HUES64 (cell line): ENCODE measurements around the gene RNF145.
"Not testable (repeated sequence)": the region's sequence is repeated elsewhere in the genome, so short reads cannot be mapped to it uniquely, and the experiment has no call there.

Experiments
- H3K27ac ChIP-seq: 2 replicates; pipeline ENCODE4 v1.7.0; 2013; ENCODE audit warnings: low read depth, low read length, inconsistent platforms
- H3K27me3 ChIP-seq: 2 replicates; pipeline ENCODE4 v1.6.1; 2013; ENCODE audit warnings: mild to moderate bottlenecking, low read length; ENCODE audit not compliant: insufficient read depth
- H3K36me3 ChIP-seq: 2 replicates; pipeline ENCODE4 v1.6.1; 2013; ENCODE audit warnings: mild to moderate bottlenecking, low read length; ENCODE audit not compliant: insufficient read depth
- H3K4me1 ChIP-seq: 2 replicates; pipeline ENCODE4 v1.6.1; 2013; ENCODE audit warnings: mild to moderate bottlenecking, low read length, moderate library complexity; ENCODE audit not compliant: insufficient read depth
- H3K4me3 ChIP-seq: 2 replicates; pipeline ENCODE4 v1.5.1; 2013; ENCODE audit warnings: mild to moderate bottlenecking, low read length, moderate library complexity
- H3K9ac ChIP-seq: 2 replicates; pipeline ENCODE4 v1.6.1; 2013; ENCODE audit warnings: mild to moderate bottlenecking, low read depth, low read length
- H3K9me3 ChIP-seq: 2 replicates; pipeline ENCODE4 v1.6.1; 2013; ENCODE audit warnings: low read depth, low read length; ENCODE audit not compliant: insufficient read depth
- WGBS: fragments of 150-250, 120-280 bp; methylation state at CpG from one replicate; pipeline ENCODE4 v1.1.7; 2013; ENCODE audit warnings: missing lambda C conversion rate; 5-methylcytosine and 5-hydroxymethylcytosine counted together

RNF145 gene

DNA sequence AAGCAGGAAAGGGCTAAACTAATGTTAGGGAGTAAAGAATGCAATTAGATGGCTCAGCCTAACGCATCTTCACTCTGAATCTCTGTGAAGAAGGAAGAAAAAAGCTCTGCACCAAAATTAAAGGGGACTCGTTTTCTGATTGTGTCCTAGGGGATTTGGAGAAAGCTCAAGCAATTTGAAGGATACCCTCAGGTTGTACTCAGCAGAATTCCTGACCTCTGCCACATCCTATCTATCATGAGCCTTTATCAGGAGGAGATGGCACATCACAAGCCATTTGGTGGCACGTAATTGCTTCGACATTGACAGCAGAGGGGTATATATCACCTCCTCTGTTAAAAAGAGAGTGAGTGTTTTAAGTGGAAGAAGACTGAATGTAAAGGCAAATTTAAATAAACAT lies 77.4 kb downstream of the RNF145 start:
- WGBS: 89% methylated on average over 4 of the region's 4 CpGs

DNA sequence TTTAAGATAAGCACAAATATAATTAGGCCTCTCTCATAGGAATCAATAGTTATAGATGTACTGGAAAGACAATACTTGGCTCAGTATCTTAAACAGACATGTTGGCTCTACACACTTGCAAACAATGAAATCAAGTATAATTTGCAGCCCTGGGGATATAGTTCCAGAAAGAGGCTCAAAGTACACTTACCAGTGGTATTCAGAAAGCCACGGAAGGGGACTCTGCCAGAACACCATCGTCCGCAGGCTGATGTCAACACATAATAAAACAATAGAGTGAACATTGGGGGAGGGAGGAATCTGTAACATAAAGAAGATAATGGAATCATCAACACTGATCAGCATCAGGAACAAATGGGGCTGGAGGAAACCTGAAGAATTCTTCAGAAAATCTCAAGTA lies 78.5 kb downstream of the RNF145 start:
- Histone ChIP-seq H3K9ac (no peak overlapping the region), H3K27ac (no peak overlapping the region), H3K36me3 (no peaks in the 10 kb centered on the region), H3K9me3 (no peaks in the 10 kb centered on the region), H3K4me3 (no peak overlapping the region), H3K4me1 (no peaks in the 10 kb centered on the region), H3K27me3 (no peaks in the 10 kb centered on the region)
- WGBS: 100% methylated on average over 1 of the region's 3 CpGs

More for the DNA sequence above, 77.4 kb downstream of the RNF145 start:
- Histone ChIP-seq H3K9ac (no peak overlapping the region), H3K4me3 (no peak overlapping the region), H3K27me3 (no peaks in the 10 kb centered on the region), H3K27ac (no peak overlapping the region), H3K36me3 (no peaks in the 10 kb centered on the region), H3K9me3 (no peaks in the 10 kb centered on the region), H3K4me1 (no peaks in the 10 kb centered on the region)

DNA sequence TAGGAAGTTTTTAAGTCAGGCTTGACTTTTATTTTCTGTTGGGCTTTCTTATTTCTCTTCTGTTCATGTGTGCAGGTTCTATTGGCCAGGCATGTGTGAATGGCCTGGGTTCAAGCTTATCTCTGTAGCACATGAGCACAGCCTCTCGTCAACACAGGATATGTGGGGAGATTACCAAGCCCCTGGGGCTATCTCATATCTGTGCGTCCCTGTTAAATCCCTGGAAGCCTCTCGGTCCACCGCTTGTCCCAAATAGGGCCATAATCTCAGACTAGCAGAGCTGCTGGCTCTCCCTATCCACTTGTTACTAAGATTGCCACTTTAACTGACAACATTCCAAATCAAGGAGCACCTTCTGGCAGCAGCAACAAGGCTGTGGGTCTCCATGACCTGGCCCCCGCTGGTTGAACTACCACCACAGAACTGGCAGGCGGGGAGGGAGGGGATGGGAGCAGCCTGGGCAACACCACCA lies 81.2 kb downstream of the RNF145 start:
- Histone ChIP-seq H3K9ac (no peak overlapping the region), H3K36me3 (no peaks in the 10 kb centered on the region), H3K27me3 (no peaks in the 10 kb centered on the region), H3K4me1 (no peaks in the 10 kb centered on the region), H3K9me3 (peaks cover 4% of the 10 kb centered on the region; the same call in 1 of the 2 replicates), H3K27ac (no peak overlapping the region), H3K4me3 (no peak overlapping the region)
- WGBS: 88% methylated on average over 6 of the region's 6 CpGs

DNA sequence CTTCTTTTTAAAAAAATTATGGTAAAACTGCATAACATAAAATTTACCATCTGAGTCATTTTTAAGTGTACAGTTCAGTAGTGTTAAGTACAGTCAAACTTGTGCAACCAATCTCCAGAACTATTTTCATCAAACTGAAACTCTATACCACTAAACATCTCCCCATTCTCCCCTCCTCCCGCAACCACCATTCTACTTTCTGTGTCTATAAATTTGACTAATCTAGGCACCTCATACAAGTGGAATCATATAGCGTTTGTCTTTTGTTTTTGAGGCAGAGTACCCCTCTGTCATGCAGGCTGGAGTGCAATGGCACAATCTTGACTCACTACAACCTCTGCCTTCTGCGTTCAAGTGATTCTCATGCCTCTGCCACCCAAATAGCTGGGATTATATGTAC lies 85.7 kb downstream of the RNF145 start:
- Histone ChIP-seq H3K4me3 (no peak overlapping the region), H3K9ac (no peak overlapping the region), H3K9me3 (peaks cover 4% of the 10 kb centered on the region; the same call in 1 of the 2 replicates), H3K4me1 (no peaks in the 10 kb centered on the region), H3K36me3 (no peaks in the 10 kb centered on the region), H3K27me3 (no peaks in the 10 kb centered on the region), H3K27ac (no peak overlapping the region)
- 97% methylated on average over 3 of the region's 3 CpGs for WGBS

DNA sequence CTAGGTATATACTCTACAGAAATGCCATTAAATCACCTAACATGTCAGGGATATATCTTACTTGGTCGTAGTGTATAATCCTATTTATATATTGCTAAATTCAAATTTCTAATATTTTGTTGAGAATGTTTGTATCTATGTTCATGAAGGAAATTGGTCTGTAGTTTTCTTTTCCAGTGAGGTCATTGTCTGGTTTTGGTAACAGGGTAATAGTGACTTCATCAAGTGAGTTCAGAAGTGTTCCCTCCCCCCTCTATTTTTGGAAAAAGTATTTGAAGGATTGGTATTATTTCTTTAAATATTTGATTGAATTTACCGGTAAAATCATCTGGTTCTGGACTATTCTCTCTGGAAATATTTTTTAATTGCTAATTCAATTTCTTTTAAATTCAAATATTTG lies 86.2 kb downstream of the RNF145 start:
- Histone ChIP-seq H3K9ac (no peak overlapping the region), H3K9me3 (peaks cover 4% of the 10 kb centered on the region; the same call in 1 of the 2 replicates), H3K27ac (no peak overlapping the region), H3K4me1 (no peaks in the 10 kb centered on the region), H3K27me3 (no peaks in the 10 kb centered on the region), H3K36me3 (no peaks in the 10 kb centered on the region), H3K4me3 (no peak overlapping the region)
- no CpG with 5 or more reads among the region's 2 CpGs for WGBS

DNA sequence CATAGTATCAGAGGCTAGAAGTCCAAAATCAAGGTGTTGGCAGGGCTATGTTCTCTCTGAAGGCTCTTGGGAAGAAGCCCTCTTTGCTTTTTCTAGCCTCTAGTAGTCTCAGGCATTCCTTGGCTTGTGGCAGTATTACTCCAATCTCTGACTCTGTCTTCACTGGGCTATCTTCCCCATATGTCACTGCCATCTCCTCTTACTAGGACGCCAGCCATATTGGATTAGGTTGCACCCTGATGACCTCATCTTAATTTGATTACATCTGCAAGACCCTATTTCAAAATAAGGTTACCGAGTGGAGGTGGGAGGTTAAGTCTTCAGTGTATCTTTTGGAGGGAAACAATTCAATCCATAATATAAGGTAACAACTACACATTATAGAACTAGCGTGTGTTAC lies 88.3 kb downstream of the RNF145 start:
- Histone ChIP-seq H3K27me3 (no peaks in the 10 kb centered on the region), H3K27ac (no peak overlapping the region), H3K9me3 (peaks cover 4% of the 10 kb centered on the region; the same call in 1 of the 2 replicates), H3K4me3 (no peak overlapping the region), H3K36me3 (no peaks in the 10 kb centered on the region), H3K4me1 (no peaks in the 10 kb centered on the region), H3K9ac (no peak overlapping the region)
- 81% methylated on average over 2 of the region's 3 CpGs for WGBS

DNA sequence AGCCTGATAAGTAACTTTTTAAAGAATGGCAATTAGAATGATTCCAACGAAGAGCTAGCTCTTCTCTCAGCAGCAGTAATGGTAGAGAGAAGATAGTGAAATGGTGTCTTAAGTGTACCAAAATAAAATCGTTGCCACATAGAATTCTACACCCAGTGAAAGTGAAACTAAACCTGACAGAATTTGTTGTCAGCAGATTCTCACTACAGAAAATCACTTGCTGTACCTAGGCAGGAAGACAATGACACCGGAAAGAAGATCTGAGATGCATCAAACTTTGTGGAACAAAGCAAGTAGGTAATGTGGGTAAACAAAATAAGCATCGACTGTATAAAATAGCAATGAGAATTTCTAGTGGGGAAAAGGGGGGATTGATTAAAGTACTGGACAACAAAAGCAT lies 88.9 kb downstream of the RNF145 start:
- no peak overlapping the region for H3K9ac ChIP-seq

DNA sequence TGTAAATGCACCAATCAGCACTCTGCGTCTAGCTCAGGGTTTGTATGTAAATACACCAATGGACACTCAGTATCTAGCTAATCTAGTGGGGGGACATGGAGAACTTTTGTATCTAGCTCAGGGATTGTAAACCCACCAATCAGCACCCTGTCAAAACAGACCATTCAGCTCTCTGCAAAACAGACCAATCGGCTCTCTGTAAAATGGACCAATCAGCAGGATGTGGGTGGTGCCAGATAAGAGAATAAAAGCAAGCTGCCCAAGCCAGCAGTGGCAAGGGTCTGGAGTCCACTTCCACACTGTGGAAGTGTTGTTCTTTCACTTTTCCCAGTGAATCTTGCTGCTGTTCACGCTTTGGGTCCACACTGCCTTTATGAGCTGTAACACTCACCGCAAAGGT lies 89.5 kb downstream of the RNF145 start:
- H3K27me3 ChIP-seq, H3K9me3 ChIP-seq, H3K4me1 ChIP-seq, H3K9ac ChIP-seq, H3K27ac ChIP-seq, H3K4me3 ChIP-seq, H3K36me3 ChIP-seq: not testable (repeated sequence)
- 65% methylated on average over 4 of the region's 4 CpGs for WGBS

More for the DNA sequence above, 88.9 kb downstream of the RNF145 start:
- 98% methylated on average over 4 of the region's 4 CpGs for WGBS
- Histone ChIP-seq H3K27ac (no peak overlapping the region), H3K4me3 (no peak overlapping the region), H3K36me3 (no peaks in the 10 kb centered on the region), H3K4me1 (no peaks in the 10 kb centered on the region), H3K9me3 (peaks cover under 1% of the 10 kb centered on the region; the same call in 1 of the 2 replicates), H3K27me3 (no peaks in the 10 kb centered on the region)

DNA sequence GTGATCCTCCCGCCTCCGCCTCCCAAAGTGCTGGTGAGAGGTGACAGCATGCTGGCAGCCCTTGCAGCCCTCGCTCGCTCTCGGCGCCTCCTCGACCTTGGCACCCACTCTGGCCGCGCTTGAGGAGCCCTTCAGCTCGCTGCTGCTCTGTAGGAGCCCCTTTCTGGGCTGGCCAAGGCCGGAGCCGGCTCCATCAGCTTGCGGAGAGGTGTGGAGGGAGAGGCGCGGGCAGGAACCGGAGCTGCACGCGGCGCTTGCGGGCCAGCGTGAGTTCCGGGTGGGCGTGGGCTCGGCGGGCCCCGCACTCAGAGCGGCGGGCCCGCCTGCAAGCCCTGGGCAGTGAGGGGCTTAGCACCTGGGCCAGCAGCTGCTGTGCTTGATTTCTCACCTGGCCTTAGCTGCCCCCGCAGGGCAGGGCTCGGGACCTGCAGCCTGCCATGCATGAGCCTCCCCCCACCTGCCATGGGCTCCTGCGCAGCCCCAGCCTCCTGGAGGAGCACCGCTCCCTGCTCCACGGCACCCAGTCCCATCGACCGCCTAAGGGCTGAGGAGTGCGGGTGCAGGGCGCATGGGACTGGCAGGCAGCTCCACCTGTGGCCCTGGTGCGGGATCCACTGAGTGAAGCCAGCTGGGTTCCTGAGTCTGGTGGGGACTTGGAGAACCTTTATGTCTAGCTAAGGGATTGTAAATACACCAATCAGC lies 90.2 kb downstream of the RNF145 start:
- H3K4me1 ChIP-seq, H3K4me3 ChIP-seq, H3K36me3 ChIP-seq, H3K27me3 ChIP-seq, H3K9ac ChIP-seq, H3K9me3 ChIP-seq, H3K27ac ChIP-seq: not testable (repeated sequence)
- 94% methylated on average over 38 of the region's 39 CpGs for WGBS

DNA sequence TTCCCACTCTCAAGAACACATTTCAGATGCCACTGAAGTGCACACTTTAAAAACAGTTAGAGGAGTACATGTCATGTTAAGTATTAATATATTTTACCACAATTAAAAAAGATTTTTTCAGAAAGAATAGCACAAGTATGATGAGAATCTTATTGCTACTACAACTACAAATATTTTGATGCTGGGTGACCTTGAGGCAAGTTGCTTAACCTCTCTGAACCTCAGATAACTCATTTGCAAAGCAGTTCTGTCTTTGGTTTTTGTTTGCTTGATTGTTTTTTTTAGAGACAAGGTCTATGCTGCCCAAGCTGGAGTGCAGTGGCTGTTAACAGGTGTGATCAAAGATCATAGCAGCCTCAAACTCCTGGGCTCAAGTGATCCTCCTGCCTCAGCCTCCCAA lies 95.9 kb downstream of the RNF145 start:
- Histone ChIP-seq H3K9ac (no peak overlapping the region), H3K36me3 (no peaks in the 10 kb centered on the region), H3K4me1 (no peaks in the 10 kb centered on the region), H3K9me3 (no peaks in the 10 kb centered on the region), H3K27me3 (peaks cover 15% of the 10 kb centered on the region; the same call in 1 of the 2 replicates), H3K4me3 (no peak overlapping the region), H3K27ac (no peak overlapping the region)

DNA sequence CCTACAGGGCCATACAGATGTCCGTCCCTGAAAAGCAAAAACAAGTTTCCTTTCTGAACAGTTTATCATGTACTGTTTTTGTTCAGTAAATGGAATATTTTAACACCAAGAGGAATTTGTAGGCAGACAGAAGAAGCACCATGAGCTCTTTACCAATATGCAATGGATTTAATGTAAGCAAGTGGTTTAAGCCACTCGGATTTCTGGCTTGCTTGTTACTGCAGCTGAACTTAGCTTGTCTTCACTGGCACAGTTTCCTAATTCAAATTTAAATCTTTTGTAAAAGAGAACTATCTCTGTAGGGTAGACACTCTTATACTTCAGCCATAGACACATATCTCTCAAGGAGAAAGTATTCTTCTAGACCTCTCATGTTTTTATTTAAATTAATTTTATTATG lies 96.9 kb downstream of the RNF145 start:
- no peak overlapping the region for H3K4me3 ChIP-seq
- H3K4me1 ChIP-seq: no peaks in the 10 kb centered on the region
- H3K9me3 ChIP-seq: no peaks in the 10 kb centered on the region
- no peak overlapping the region for H3K27ac ChIP-seq
- 96% methylated on average over 2 of the region's 2 CpGs for WGBS
- no peak overlapping the region for H3K9ac ChIP-seq
- peaks cover 19% of the 10 kb centered on the region; the same call in 1 of the 2 replicates for H3K27me3 ChIP-seq
- no peaks in the 10 kb centered on the region for H3K36me3 ChIP-seq
